Choroid plexus epithelial cell (primary cell): Measurements from ENCODE around the gene ZMYM2.

Source experiments
- DNase-seq: peaks from one replicate; pipeline ENCODE4 v3.0.0-alpha.2; 2010; ENCODE audit warnings: low read depth
- H3K4me3 ChIP-seq: 2 replicates; pipeline ENCODE4 v1.5.1; 2011; ENCODE audit warnings: low read depth, mild to moderate bottlenecking, control low read depth, low read length, moderate library complexity
- CTCF ChIP-seq: conservative IDR thresholded peaks from 2 replicates; pipeline ENCODE4 v1.5.1; 2011; ENCODE audit warnings: low read depth, mild to moderate bottlenecking, control low read depth, inconsistent platforms, low read length, moderate library complexity

ZMYM2 gene

GRCh38 chr13:20129076-20129475 is 170.5 kb downstream of the ZMYM2 start:
- TF ChIP-seq CTCF: no peak
- DNase-seq: no peak
- no peak overlapping the region for H3K4me3 ChIP-seq

DNA sequence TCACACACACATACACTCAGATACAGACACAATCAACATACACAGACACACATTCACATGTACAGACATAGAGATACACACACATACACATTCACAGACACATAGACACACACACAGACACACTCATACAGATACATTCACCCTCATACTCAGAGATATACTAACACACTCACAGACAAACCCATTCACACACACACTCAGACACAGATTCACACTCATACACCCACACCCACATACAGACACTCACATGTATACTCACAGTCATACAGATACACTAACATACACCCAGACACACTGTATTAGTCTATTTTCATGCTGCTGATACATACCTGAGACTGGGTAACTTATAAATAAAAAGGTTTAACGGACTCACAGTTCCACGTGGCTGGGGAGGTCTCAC is 171.5 kb downstream of the ZMYM2 start:
- DNase-seq: no peak
- H3K4me3 ChIP-seq: no peak overlapping the region
- no peak for TF ChIP-seq CTCF

DNA sequence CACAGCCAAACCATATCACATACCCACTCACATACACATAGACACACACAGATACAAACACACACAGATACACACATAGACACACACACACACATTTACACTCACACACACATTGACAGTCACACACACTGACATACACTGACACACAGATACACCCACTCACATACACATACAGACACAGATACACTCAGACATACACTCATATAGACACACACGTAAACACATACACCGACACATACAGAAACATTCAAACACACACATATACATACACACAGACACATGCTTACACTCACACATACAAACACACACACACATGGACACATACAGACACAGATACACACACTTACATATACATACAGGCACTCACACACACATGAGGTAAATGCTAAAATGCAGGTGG is 172.1 kb downstream of the ZMYM2 start:
- no peak for TF ChIP-seq CTCF
- H3K4me3 ChIP-seq: no peak overlapping the region
- no peak for DNase-seq

GRCh38 chr13:20131057-20131832 is 172.7 kb downstream of the ZMYM2 start:
- no peak for TF ChIP-seq CTCF
- H3K4me3 ChIP-seq: no peak overlapping the region
- no peak for DNase-seq

GRCh38 chr13:20132052-20132634 is 173.6 kb downstream of the ZMYM2 start:
- TF ChIP-seq CTCF: no peak
- no peak for DNase-seq
- H3K4me3 ChIP-seq: no peak overlapping the region

DNA sequence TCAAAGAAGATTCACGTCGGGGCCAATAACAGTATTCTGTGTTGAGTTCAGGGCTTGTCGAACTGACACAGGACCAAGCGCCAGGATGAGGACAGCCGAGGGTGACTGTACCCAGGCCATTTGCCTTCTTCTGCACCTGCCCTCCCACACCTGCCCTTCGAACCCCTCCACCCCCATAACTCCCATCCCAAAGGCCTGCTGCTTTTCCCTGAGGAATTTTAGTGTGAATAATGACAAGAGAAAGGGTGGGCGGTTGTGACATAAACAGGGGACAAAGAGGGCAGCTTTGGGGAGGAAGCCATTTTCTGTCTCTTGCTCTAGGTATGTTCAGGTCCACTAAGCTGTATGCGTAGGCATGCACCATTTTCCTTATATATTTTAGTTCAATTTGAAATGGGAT is 176.2 kb downstream of the ZMYM2 start:
- no peak for DNase-seq
- no peak for TF ChIP-seq CTCF

More for the DNA sequence above, 176.2 kb downstream of the ZMYM2 start:
- no peak overlapping the region for H3K4me3 ChIP-seq
